ENCODE data around the gene SLC27A5.
A peak's percentile ranks its signal among the peaks of the same experiment; 100 is the strongest.

Gene SLC27A5

GRCh38 chr19:58477130-58477529 is 34.7 kb downstream of the SLC27A5 start:
- no peak for DNase-seq (ENCODE audit: low read depth)
- H3K4me3 ChIP-seq (ENCODE audit: low read depth, low read length), result peak overlapping the region; percentile 80; the same call in 1 of the 2 replicates
- TF ChIP-seq CTCF (IDR thresholded peaks at IDR 0.05; ENCODE audit: low read depth, low read length, missing control alignments), result no peak

GRCh38 chr19:58476498-58477015 is 35.2 kb downstream of the SLC27A5 start:
- DNase-seq (ENCODE audit: low read depth), result no peak
- no peak for TF ChIP-seq CTCF (IDR thresholded peaks at IDR 0.05; ENCODE audit: low read depth, low read length, missing control alignments)
- peak overlapping the region; percentile 80 for H3K4me3 ChIP-seq (ENCODE audit: low read depth, low read length)

- peak within 1 kb of the TSS; percentile 80 for H3K4me3 ChIP-seq (ENCODE audit: low read depth, low read length)
- peak; percentile 5 for TF ChIP-seq CTCF (IDR thresholded peaks at IDR 0.05; ENCODE audit: low read depth, low read length, missing control alignments)
- peak; percentile 93 for DNase-seq (ENCODE audit: low read depth)
These were observed 35.9 kb downstream of the SLC27A5 start, which contains the start of gene ZNF446 for GRCh38 chr19:58475714-58476497. ZNF446 (plus strand) TSS chr19:58476352; CDS start chr19:58477219, 867 bp downstream.

DNA sequence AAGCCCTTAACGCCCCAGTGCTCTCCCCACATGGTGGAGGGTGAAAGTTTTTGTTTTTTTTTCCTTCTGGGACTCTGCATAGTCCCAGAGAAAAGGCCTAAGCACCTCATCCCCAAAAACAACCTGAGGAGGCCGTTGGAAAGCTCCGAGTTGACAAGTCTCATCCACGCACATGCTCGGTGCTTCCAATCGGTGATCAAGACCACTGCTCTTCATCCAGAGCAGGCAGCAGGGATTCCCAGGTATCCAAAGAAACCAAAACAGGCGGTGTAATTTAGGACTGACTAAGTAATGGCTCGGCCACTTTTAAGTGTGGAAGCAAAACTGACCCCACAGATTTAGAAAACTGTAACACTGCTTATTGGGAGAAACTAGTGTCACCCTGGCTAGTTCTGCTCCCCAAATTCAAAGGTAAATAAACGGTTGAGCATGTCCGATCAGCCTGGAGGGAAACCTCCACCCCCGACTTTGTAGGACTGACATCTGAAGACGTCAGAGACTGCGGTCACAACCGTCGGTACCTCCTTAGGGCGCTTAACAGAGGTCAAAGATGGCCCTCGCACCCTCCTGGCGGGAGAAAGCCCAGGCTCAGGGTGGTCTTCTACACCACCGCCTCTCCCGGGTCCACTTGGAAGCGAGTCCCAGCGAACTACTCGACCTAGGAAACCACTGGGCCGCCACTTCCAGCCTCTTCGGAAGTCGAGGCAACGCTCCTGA is 36.6 kb downstream of the SLC27A5 start:
- DNase-seq (ENCODE audit: low read depth), result no peak
- peak overlapping the region; percentile 80 for H3K4me3 ChIP-seq (ENCODE audit: low read depth, low read length)
- TF ChIP-seq CTCF (IDR thresholded peaks at IDR 0.05; ENCODE audit: low read depth, low read length, missing control alignments), result no peak

- no peak for TF ChIP-seq CTCF (IDR thresholded peaks at IDR 0.05; ENCODE audit: low read depth, low read length, missing control alignments)
- no peak for DNase-seq (ENCODE audit: low read depth)
- no peak overlapping the region for H3K4me3 ChIP-seq (ENCODE audit: low read depth, low read length)
These were observed 37.3 kb downstream of the SLC27A5 start for GRCh38 chr19:58474291-58474996.

GRCh38 chr19:58473775-58474174 is 38.0 kb downstream of the SLC27A5 start:
- H3K4me3 ChIP-seq (ENCODE audit: low read depth, low read length), result no peak overlapping the region
- DNase-seq (ENCODE audit: low read depth), result no peak
- TF ChIP-seq CTCF (IDR thresholded peaks at IDR 0.05; ENCODE audit: low read depth, low read length, missing control alignments), result no peak
